M059J (cell line): ENCODE measurements around the gene PROC. TPM values are rescaled to one million over a fixed set of nuclear protein-coding genes. Genes with fewer than 3 reads are reported as not detected.
A peak's percentile ranks its signal among the peaks of the same experiment; 100 is the strongest.

Source experiments
- DNase-seq: peaks from one replicate; pipeline ENCODE4 v3.0.0-alpha.2; 2012; ENCODE audit warnings: low read depth
- total RNA-seq: library from RNA; depleted of rRNA; stranded (reverse); fragments of >200 nt; shearing (Covaris generic); gene quantifications from 2 replicates; pipeline ENCODE4 v1.2.3, GENCODE V29; 2014

PROC gene
- total RNA-seq, 1 experiment from 2014 or later: 0.64 TPM

DNA sequence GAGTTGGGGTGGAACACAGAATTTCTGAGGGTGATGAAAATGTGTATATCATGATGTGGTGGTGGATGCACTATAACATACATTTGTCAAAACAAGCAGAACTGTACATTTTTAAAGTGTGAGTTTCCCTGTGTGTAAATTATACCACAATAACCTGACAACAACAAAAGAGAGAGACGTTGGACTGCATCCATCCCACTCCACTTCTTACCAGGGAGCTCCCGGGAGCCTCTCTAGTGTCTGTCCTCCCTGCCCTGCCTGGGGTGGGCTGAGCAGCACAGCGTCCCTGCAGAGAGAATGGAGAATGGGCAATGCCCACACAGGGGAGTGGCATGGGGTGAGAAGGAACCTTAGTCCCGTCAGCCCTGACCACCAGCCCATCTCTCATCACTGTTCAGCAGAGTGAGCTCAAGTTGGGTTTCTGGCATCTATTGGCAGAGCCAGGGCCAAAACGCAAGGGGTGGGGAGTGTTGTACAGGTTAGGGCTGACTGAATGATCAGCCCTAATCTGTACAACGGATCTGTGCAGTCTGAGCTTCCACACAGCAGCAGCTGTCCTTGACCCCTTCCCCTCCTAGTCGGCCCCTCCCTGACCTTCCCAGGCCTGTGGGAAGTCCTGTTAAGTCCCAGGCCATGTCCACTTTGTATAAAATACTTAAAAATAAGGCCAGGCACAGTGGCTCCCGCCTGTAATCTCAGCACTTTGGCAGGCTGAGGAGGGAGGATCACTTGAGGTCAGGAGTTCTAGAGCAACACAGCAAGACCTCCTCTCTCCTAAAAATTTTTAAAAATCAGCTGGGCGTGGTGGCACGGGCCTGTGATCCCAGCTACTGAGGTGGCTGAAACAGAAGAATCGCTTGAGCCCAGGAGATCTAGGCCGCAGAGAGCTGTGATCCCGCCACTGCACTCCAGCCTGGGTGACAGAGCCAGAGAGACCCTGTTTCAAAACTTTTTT, 3.3 kb upstream of the PROC start:
- DNase-seq: no peak

DNA sequence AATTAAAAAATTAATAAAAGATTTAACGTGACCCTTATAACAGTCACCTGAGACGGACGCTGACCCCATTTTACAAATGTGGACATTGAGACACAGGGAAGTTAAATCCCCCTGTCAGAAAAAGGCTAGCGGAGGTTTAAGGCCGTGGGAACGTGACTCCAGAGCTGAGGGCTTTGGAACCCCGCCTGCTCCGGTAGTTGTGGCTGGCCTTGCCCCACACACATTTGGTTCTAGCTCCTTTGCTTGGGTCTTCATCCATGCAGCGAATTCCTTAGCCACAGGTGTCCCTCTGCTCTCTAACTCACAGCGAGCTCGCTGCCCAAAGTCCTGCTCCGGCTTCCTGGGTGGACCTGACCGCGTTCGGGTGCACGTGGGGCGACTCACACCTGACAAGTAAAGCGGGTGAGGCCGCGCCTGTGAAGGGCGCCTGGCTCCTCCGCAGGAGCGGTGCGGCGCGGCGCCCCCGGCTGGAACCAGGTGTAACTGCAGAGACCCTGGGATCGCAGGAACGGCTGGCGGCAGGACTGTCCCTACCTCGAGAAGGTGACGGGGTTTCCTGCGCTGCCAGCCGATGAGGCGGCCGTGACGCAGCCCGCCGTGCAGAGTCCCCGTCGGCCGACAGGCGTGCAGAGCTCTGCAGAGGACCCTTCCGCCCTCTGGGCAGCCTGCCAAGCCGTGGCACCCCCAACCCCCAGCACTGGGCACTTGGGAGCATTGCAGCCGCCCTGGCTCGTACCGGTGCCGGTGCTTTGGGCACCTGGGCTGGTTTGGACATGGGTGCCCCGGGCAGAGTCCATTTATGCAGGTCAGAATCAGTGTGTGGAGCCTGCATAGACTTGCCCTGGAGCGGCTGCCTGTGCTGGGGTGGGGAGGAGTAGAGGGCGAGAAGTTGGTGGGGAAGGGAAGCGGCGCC, 2.4 kb upstream of the PROC start:
- peak; percentile 54 for DNase-seq

DNA sequence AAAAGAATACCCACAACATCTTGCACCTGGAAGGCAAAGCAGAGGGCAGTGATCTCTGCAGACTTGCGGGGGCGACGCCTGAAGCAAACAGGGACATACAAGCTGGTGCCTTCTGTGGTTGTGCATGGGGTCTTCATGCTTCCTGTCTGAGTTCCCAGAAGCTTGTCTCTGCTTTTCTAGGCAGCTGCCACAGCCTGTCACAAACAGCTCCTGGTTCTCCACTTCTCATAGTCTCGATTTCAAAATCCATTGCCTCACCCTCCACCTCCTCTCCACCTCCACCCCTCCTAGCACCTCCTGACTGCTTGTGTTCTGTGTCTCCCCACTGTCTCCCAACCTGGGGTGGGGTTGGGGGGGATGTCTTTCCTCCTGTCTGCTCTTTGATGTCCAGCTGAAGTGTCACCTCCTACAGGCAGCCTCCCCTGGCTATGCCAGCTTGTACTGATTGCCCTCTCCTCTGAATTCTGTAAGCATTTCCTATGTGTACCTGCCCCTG, 1.7 kb upstream of the PROC start:
- no peak for DNase-seq

DNA sequence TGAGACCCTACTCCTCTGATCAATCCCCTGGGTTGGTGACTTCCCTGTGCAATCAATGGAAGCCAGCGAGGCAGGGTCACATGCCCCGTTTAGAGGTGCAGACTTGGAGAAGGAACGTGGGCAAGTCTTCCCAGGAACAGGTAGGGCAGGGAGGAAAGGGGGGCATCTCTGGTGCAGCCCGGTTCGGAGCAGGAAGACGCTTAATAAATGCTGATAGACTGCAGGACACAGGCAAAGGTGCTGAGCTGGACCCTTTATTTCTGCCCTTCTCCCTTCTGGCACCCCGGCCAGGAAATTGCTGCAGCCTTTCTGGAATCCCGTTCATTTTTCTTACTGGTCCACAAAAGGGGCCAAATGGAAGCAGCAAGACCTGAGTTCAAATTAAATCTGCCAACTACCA, 821 bp upstream of the PROC start:
- DNase-seq: no peak

DNA sequence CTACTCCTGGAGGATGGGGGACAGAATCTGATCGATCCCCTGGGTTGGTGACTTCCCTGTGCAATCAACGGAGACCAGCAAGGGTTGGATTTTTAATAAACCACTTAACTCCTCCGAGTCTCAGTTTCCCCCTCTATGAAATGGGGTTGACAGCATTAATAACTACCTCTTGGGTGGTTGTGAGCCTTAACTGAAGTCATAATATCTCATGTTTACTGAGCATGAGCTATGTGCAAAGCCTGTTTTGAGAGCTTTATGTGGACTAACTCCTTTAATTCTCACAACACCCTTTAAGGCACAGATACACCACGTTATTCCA, 844 bp downstream of the PROC start:
- no peak for DNase-seq

DNA sequence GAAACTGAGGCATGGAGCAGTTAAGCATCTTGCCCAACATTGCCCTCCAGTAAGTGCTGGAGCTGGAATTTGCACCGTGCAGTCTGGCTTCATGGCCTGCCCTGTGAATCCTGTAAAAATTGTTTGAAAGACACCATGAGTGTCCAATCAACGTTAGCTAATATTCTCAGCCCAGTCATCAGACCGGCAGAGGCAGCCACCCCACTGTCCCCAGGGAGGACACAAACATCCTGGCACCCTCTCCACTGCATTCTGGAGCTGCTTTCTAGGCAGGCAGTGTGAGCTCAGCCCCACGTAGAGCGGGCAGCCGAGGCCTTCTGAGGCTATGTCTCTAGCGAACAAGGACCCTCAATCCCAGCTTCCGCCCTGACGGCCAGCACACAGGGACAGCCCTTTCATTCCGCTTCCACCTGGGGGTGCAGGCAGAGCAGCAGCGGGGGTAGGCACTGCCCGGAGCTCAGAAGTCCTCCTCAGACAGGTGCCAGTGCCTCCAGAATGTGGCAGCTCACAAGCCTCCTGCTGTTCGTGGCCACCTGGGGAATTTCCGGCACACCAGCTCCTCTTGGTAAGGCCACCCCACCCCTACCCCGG, 1.3 kb downstream of the PROC start:
- DNase-seq: no peak

DNA sequence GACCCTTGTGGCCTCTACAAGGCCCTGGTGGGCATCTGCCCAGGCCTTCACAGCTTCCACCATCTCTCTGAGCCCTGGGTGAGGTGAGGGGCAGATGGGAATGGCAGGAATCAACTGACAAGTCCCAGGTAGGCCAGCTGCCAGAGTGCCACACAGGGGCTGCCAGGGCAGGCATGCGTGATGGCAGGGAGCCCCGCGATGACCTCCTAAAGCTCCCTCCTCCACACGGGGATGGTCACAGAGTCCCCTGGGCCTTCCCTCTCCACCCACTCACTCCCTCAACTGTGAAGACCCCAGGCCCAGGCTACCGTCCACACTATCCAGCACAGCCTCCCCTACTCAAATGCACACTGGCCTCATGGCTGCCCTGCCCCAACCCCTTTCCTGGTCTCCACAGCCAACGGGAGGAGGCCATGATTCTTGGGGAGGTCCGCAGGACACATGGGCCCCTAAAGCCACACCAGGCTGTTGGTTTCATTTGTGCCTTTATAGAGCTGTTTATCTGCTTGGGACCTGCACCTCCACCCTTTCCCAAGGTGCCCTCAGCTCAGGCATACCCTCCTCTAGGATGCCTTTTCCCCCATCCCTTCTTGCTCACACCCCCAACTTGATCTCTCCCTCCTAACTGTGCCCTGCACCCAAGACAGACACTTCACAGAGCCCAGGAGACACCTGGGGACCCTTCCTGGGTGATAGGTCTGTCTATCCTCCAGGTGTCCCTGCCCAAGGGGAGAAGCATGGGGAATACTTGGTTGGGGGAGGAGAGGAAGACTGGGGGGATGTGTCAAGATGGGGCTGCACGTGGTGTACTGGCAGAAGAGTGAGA, 2.0 kb downstream of the PROC start:
- DNase-seq: no peak

- no peak for DNase-seq
These were observed 3.0 kb downstream of the PROC start for GRCh38 chr2:127421116-127421800.

DNA sequence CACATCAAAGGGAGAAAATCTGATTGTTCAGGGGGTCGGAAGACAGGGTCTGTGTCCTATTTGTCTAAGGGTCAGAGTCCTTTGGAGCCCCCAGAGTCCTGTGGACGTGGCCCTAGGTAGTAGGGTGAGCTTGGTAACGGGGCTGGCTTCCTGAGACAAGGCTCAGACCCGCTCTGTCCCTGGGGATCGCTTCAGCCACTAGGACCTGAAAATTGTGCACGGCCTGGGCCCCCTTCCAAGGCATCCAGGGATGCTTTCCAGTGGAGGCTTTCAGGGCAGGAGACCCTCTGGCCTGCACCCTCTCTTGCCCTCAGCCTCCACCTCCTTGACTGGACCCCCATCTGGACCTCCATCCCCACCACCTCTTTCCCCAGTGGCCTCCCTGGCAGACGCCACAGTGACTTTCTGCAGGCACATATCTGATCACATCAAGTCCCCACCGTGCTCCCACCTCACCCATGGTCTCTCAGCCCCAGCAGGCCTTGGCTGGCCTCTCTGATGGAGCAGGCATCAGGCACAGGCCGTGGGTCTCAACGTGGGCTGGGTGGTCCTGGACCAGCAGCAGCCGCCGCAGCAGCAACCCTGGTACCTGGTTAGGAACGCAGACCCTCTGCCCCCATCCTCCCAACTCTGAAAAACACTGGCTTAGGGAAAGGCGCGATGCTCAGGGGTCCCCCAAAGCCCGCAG, 3.8 kb downstream of the PROC start:
- no peak for DNase-seq

GRCh38 chr2:127422559-127423477, 4.6 kb downstream of the PROC start:
- DNase-seq: peak; percentile 18

GRCh38 chr2:127423478-127423843, 5.2 kb downstream of the PROC start:
- DNase-seq: peak; percentile 48

GRCh38 chr2:127423880-127424279, 5.7 kb downstream of the PROC start:
- DNase-seq: peak; percentile 11

DNA sequence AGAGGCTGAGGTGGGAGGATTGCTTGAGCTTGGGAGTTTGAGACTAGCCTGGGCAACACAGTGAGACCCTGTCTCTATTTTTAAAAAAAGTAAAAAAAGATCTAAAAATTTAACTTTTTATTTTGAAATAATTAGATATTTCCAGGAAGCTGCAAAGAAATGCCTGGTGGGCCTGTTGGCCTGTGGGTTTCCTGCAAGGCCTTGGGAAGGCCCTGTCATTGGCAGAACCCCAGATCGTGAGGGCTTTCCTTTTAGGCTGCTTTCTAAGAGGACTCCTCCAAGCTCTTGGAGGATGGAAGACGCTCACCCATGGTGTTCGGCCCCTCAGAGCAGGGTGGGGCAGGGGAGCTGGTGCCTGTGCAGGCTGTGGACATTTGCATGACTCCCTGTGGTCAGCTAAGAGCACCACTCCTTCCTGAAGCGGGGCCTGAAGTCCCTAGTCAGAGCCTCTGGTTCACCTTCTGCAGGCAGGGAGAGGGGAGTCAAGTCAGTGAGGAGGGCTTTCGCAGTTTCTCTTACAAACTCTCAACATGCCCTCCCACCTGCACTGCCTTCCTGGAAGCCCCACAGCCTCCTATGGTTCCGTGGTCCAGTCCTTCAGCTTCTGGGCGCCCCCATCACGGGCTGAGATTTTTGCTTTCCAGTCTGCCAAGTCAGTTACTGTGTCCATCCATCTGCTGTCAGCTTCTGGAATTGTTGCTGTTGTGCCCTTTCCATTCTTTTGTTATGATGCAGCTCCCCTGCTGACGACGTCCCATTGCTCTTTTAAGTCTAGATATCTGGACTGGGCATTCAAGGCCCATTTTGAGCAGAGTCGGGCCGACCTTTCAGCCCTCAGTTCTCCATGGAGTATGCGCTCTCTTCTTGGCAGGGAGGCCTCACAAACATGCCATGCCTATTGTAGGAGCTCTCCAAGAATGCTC, 6.6 kb downstream of the PROC start:
- DNase-seq: no peak

DNA sequence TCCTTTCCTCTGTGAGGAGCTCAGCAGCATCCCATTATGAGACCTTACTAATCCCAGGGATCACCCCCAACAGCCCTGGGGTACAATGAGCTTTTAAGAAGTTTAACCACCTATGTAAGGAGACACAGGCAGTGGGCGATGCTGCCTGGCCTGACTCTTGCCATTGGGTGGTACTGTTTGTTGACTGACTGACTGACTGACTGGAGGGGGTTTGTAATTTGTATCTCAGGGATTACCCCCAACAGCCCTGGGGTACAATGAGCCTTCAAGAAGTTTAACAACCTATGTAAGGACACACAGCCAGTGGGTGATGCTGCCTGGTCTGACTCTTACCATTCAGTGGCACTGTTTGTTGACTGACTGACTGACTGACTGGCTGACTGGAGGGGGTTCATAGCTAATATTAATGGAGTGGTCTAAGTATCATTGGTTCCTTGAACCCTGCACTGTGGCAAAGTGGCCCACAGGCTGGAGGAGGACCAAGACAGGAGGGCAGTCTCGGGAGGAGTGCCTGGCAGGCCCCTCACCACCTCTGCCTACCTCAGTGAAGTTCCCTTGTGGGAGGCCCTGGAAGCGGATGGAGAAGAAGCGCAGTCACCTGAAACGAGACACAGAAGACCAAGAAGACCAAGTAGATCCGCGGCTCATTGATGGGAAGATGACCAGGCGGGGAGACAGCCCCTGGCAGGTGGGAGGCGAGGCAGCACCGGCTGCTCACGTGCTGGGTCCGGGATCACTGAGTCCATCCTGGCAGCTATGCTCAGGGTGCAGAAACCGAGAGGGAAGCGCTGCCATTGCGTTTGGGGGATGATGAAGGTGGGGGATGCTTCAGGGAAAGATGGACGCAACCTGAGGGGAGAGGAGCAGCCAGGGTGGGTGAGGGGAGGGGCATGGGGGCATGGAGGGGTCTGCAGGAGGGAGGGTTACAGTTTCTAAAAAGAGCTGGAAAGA, 7.6 kb downstream of the PROC start:
- DNase-seq: no peak

GRCh38 chr2:127426501-127427354, 8.5 kb downstream of the PROC start:
- no peak for DNase-seq
